WTC11 (cell line): ENCODE results near the gene RHOV. TPM values are rescaled to one million over a fixed set of nuclear protein-coding genes. Genes with fewer than 3 reads are reported as not detected.

ENCODE experiments used
- ATF1 ChIP-seq: sonication (generic); formaldehyde crosslinking; IDR thresholded peaks from 2 replicates; pipeline ENCODE4 v1.8.1; 2023; ENCODE audit warnings: mild to moderate bottlenecking, moderate library complexity, missing genetic modification reagents
- ATF6 ChIP-seq: sonication (generic); formaldehyde crosslinking; IDR thresholded peaks from 2 replicates; pipeline ENCODE4 v1.8.1; 2023; ENCODE audit warnings: mild to moderate bottlenecking, missing genetic modification reagents
- CBFB ChIP-seq: sonication (generic); formaldehyde crosslinking; IDR thresholded peaks from 2 replicates; pipeline ENCODE4 v1.8.1; 2022; ENCODE audit warnings: mild to moderate bottlenecking, low read depth, missing genetic modification reagents
- ETV6 ChIP-seq: sonication (generic); formaldehyde crosslinking; IDR thresholded peaks from 2 replicates; pipeline ENCODE4 v1.8.1; 2022; ENCODE audit warnings: mild to moderate bottlenecking, missing genetic modification reagents
- FOXK1 ChIP-seq: sonication (generic); formaldehyde crosslinking; IDR thresholded peaks from 2 replicates; pipeline ENCODE4 v1.8.0; 2022; ENCODE audit warnings: mild to moderate bottlenecking, moderate library complexity, missing genetic modification reagents
- FOXP1 ChIP-seq: sonication (generic); formaldehyde crosslinking; IDR thresholded peaks from 2 replicates; pipeline ENCODE4 v1.8.0; 2022; ENCODE audit warnings: missing genetic modification reagents, mild to moderate bottlenecking, moderate library complexity, borderline replicate concordance
- GABPB1 ChIP-seq: sonication (generic); formaldehyde crosslinking; IDR thresholded peaks from 2 replicates; pipeline ENCODE4 v1.8.1; 2023; ENCODE audit warnings: mild to moderate bottlenecking, missing genetic modification reagents
- GRHL2 ChIP-seq: fragments of 250-450 bp; sonication (Bioruptor Pico); IDR thresholded peaks from 2 replicates; pipeline ENCODE4 v1.8.0; 2022; ENCODE audit warnings: mild to moderate bottlenecking, moderate library complexity; ENCODE audit not compliant: insufficient replicate concordance, severe bottlenecking
- HMGXB4 ChIP-seq: sonication (generic); formaldehyde crosslinking; IDR thresholded peaks from 2 replicates; pipeline ENCODE4 v1.8.1; 2023; ENCODE audit warnings: mild to moderate bottlenecking, moderate library complexity, missing genetic modification reagents
- JAZF1 ChIP-seq: fragments of 250-450 bp; sonication (Bioruptor Pico); IDR thresholded peaks from 2 replicates; pipeline ENCODE4 v1.9.0; 2021; ENCODE audit warnings: moderate library complexity, mild to moderate bottlenecking, inconsistent platforms
- KAT7 ChIP-seq: sonication (generic); formaldehyde crosslinking; IDR thresholded peaks from 2 replicates; pipeline ENCODE4 v1.8.1; 2023; ENCODE audit warnings: missing genetic modification reagents, mild to moderate bottlenecking, borderline replicate concordance
- MXD4 ChIP-seq: fragments of 250-450 bp; sonication (Bioruptor Pico); IDR thresholded peaks from 2 replicates; pipeline ENCODE4 v1.8.0; 2021; ENCODE audit warnings: mild to moderate bottlenecking, moderate library complexity, borderline replicate concordance
- NFATC4 ChIP-seq: fragments of 250-450 bp; sonication (Bioruptor Pico); IDR thresholded peaks from 2 replicates; pipeline ENCODE4 v1.9.0; 2021; ENCODE audit warnings: mild to moderate bottlenecking
- NFYB ChIP-seq: sonication (generic); formaldehyde crosslinking; conservative IDR thresholded peaks from 2 replicates; pipeline ENCODE4 v1.8.0; 2022; ENCODE audit warnings: low read depth, missing genetic modification reagents
- PREB ChIP-seq: sonication (generic); formaldehyde crosslinking; IDR thresholded peaks from 2 replicates; pipeline ENCODE4 v1.8.1; 2022; ENCODE audit warnings: mild to moderate bottlenecking, missing genetic modification reagents, moderate library complexity, borderline replicate concordance
- RELA ChIP-seq: sonication (generic); formaldehyde crosslinking; IDR thresholded peaks from 2 replicates; pipeline ENCODE4 v1.8.1; 2022; ENCODE audit warnings: missing genetic modification reagents, mild to moderate bottlenecking, borderline replicate concordance
- RORB ChIP-seq: fragments of 250-450 bp; sonication (Bioruptor Pico); IDR thresholded peaks from 2 replicates; pipeline ENCODE4 v1.9.0; 2021; ENCODE audit warnings: mild to moderate bottlenecking
- SMAD4 ChIP-seq: sonication (generic); formaldehyde crosslinking; IDR thresholded peaks from 2 replicates; pipeline ENCODE4 v1.8.0; 2022; ENCODE audit warnings: mild to moderate bottlenecking, missing genetic modification reagents
- TEAD4 ChIP-seq: sonication (generic); formaldehyde crosslinking; IDR thresholded peaks from 2 replicates; pipeline ENCODE4 v1.8.0; 2022; ENCODE audit warnings: mild to moderate bottlenecking, missing genetic modification reagents
- TP53 ChIP-seq: sonication (generic); formaldehyde crosslinking; IDR thresholded peaks from 2 replicates; pipeline ENCODE4 v1.8.1; 2023; ENCODE audit warnings: mild to moderate bottlenecking, missing genetic modification reagents
- USF1 ChIP-seq: sonication (generic); formaldehyde crosslinking; IDR thresholded peaks from 2 replicates; pipeline ENCODE4 v1.8.0; 2022; ENCODE audit warnings: mild to moderate bottlenecking, missing genetic modification reagents
- ZNF219 ChIP-seq: sonication (generic); formaldehyde crosslinking; IDR thresholded peaks from 2 replicates; pipeline ENCODE4 v1.8.0; 2023; ENCODE audit warnings: missing genetic modification reagents, mild to moderate bottlenecking, borderline replicate concordance
- ZNF232 ChIP-seq: sonication (generic); formaldehyde crosslinking; IDR thresholded peaks from 2 replicates; pipeline ENCODE4 v1.8.0; 2022; ENCODE audit warnings: mild to moderate bottlenecking, missing genetic modification reagents
- ZNF396 ChIP-seq: fragments of 250-450 bp; sonication (Bioruptor Pico); IDR thresholded peaks from 2 replicates; pipeline ENCODE4 v1.8.0; 2021; ENCODE audit warnings: mild to moderate bottlenecking, moderate library complexity, borderline replicate concordance
- ZNF416 ChIP-seq: fragments of 250-450 bp; sonication (Bioruptor Pico); IDR thresholded peaks from 2 replicates; pipeline ENCODE4 v1.9.0; 2021; ENCODE audit warnings: mild to moderate bottlenecking, inconsistent platforms
- ZNF423 ChIP-seq: fragments of 250-450 bp; sonication (Bioruptor Pico); IDR thresholded peaks from 2 replicates; pipeline ENCODE4 v2.1.2; 2022; ENCODE audit warnings: mild to moderate bottlenecking, moderate library complexity
- total RNA-seq: library from RNA; stranded (reverse); gene quantifications from 3 replicates; pipeline ENCODE4 v1.2.3, GENCODE V29; 2021
- TF ChIP-seq, protein P1 (sequence below): sonication (generic); formaldehyde crosslinking; IDR thresholded peaks from 2 replicates; pipeline ENCODE4 v1.8.1; 2023; ENCODE audit warnings: mild to moderate bottlenecking, missing genetic modification reagents
- TF ChIP-seq, protein P2 (sequence below): sonication (generic); formaldehyde crosslinking; conservative IDR thresholded peaks from 2 replicates; pipeline ENCODE4 v1.8.1; 2022; ENCODE audit warnings: mild to moderate bottlenecking, missing genetic modification reagents
- TF ChIP-seq, protein P3 (sequence below): fragments of 250-450 bp; sonication (Bioruptor Pico); IDR thresholded peaks from 2 replicates; pipeline ENCODE4 v1.8.0; 2021; ENCODE audit warnings: mild to moderate bottlenecking
- TF ChIP-seq, protein P4 (sequence below): sonication (generic); formaldehyde crosslinking; IDR thresholded peaks from 2 replicates; pipeline ENCODE4 v1.8.1; 2023; ENCODE audit warnings: mild to moderate bottlenecking, missing genetic modification reagents, moderate library complexity

The RHOV gene
- total RNA-seq, 1 experiment from 2014 or later: 5.0 TPM

DNA sequence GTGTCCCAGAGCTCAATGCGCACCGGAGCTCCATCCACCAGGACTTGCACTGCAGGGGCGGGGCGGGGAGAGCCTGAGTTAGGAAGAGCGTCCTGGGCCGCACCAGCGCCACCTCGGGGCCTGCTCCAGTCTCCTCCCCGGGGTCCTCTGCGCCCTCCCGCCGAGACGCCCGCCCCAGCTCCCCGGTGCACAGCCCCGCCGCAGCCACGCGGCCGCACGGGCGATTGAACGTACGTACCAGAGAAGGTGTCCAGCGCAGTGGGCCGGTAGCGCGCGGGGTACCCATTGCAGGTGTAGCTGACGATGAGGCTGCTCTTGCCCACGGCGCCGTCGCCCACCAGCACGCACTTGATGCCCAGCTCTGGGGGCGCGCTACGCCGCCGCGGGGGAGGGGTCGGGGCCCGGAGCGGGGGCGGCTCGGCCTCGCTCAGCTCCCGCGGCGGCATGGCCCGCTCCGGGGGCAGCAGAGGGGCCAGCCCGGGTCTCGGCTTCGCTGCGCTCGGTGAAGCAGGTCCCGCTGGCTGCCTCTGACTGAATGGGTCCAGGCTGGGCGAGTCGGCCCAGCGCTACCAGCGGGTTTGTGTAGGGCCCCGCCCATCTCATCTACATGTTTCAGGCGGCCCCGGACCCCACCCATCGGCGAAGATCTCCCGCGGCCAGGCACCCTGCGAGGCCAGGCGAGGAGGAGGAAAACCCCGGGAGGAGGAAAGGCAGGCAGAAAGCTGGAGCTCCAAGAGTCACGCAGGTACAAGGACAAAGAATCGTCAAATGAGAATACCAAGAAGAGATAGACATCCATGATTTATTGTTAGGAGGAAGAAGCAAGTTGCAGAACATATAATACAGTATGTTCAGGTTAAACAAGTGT is at the start of gene RHOV (continued):
- TF ChIP-seq RORB: no peak
- no peak for TF ChIP-seq KAT7 (CRISPR knock-in tag)
- TF ChIP-seq MXD4 (CRISPR knock-in tag): no peak
- no peak for TF ChIP-seq ATF6 (CRISPR knock-in tag)
- TF ChIP-seq, protein P1, sequence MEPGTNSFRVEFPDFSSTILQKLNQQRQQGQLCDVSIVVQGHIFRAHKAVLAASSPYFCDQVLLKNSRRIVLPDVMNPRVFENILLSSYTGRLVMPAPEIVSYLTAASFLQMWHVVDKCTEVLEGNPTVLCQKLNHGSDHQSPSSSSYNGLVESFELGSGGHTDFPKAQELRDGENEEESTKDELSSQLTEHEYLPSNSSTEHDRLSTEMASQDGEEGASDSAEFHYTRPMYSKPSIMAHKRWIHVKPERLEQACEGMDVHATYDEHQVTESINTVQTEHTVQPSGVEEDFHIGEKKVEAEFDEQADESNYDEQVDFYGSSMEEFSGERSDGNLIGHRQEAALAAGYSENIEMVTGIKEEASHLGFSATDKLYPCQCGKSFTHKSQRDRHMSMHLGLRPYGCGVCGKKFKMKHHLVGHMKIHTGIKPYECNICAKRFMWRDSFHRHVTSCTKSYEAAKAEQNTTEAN (CRISPR knock-in tag): peak; percentile 79; the same call in 1 of the 2 replicates
- no peak for TF ChIP-seq ZNF219 (CRISPR knock-in tag)
- no peak for TF ChIP-seq PREB (CRISPR knock-in tag)
- no peak for TF ChIP-seq GRHL2 (CRISPR knock-in tag)
- TF ChIP-seq, protein P2, sequence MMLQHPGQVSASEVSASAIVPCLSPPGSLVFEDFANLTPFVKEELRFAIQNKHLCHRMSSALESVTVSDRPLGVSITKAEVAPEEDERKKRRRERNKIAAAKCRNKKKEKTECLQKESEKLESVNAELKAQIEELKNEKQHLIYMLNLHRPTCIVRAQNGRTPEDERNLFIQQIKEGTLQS (CRISPR knock-in tag): no peak
- peak; percentile 41; the same call in 1 of the 2 replicates for TF ChIP-seq FOXK1 (CRISPR knock-in tag)
- peak; percentile 99 for TF ChIP-seq HMGXB4
- TF ChIP-seq ZNF423: peak; percentile 92
- TF ChIP-seq CBFB (CRISPR knock-in tag): 0 out of 2 replicates have a peak, but pooled peaks have one; percentile 64
- no peak for TF ChIP-seq ETV6 (CRISPR knock-in tag)
- TF ChIP-seq ZNF232: peak; percentile 73; the same call in 1 of the 2 replicates
- TF ChIP-seq RELA: no peak
- TF ChIP-seq SMAD4: no peak
- TF ChIP-seq FOXP1 (CRISPR knock-in tag): peak; percentile 83
- TF ChIP-seq ATF1 (CRISPR knock-in tag): no peak
- TF ChIP-seq GABPB1: no peak
- no peak for TF ChIP-seq ZNF416 (CRISPR knock-in tag)
- no peak for TF ChIP-seq NFATC4 (CRISPR knock-in tag)
- no peak for TF ChIP-seq TEAD4 (CRISPR knock-in tag)
- no peak for TF ChIP-seq JAZF1 (CRISPR knock-in tag)
- TF ChIP-seq, protein P3, sequence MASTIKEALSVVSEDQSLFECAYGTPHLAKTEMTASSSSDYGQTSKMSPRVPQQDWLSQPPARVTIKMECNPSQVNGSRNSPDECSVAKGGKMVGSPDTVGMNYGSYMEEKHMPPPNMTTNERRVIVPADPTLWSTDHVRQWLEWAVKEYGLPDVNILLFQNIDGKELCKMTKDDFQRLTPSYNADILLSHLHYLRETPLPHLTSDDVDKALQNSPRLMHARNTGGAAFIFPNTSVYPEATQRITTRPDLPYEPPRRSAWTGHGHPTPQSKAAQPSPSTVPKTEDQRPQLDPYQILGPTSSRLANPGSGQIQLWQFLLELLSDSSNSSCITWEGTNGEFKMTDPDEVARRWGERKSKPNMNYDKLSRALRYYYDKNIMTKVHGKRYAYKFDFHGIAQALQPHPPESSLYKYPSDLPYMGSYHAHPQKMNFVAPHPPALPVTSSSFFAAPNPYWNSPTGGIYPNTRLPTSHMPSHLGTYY: no peak
- no peak for TF ChIP-seq USF1
- no peak for TF ChIP-seq TP53
- TF ChIP-seq, protein P4, sequence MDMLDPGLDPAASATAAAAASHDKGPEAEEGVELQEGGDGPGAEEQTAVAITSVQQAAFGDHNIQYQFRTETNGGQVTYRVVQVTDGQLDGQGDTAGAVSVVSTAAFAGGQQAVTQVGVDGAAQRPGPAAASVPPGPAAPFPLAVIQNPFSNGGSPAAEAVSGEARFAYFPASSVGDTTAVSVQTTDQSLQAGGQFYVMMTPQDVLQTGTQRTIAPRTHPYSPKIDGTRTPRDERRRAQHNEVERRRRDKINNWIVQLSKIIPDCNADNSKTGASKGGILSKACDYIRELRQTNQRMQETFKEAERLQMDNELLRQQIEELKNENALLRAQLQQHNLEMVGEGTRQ (CRISPR knock-in tag): no peak
- TF ChIP-seq ZNF396 (CRISPR knock-in tag): no peak
- TF ChIP-seq NFYB (CRISPR knock-in tag): no peak
